ELR (cell line): Measurements from ENCODE around the gene CUBN.

Source experiments
- DNase-seq: peaks from one replicate; pipeline ENCODE4 v3.0.0-alpha.2; 2015; ENCODE audit warnings: low read depth

The CUBN gene

GRCh38 chr10:16952080-16952479 lies 177.5 kb downstream of the CUBN start:
- DNase-seq: no peak

- DNase-seq: peak; percentile 78
Measured at GRCh38 chr10:16950656-16951601, 178.7 kb downstream of the CUBN start.

- DNase-seq: no peak
Measured at GRCh38 chr10:16949816-16950215, 179.8 kb downstream of the CUBN start.

GRCh38 chr10:16948361-16948760 lies 181.2 kb downstream of the CUBN start:
- no peak for DNase-seq

- DNase-seq: no peak
Measured at GRCh38 chr10:16947069-16947468, 182.5 kb downstream of the CUBN start.

- DNase-seq: no peak
Measured at GRCh38 chr10:16945593-16945992, 184.0 kb downstream of the CUBN start.

GRCh38 chr10:16944986-16945385 lies 184.6 kb downstream of the CUBN start:
- DNase-seq: no peak

- peak; percentile 52 for DNase-seq
Measured at GRCh38 chr10:16944402-16944801, 185.2 kb downstream of the CUBN start.

- DNase-seq: peak; percentile 48
Measured at GRCh38 chr10:16943295-16944285, 186.0 kb downstream of the CUBN start.

GRCh38 chr10:16942381-16943078 lies 187.1 kb downstream of the CUBN start:
- DNase-seq: no peak

GRCh38 chr10:16941870-16942269 lies 187.7 kb downstream of the CUBN start:
- DNase-seq: peak; percentile 59

- DNase-seq: no peak
Measured at GRCh38 chr10:16941067-16941466, 188.5 kb downstream of the CUBN start.

GRCh38 chr10:16938952-16939351 lies 190.7 kb downstream of the CUBN start:
- no peak for DNase-seq

GRCh38 chr10:16934461-16934860 lies 195.2 kb downstream of the CUBN start:
- no peak for DNase-seq

GRCh38 chr10:16933783-16934182 lies 195.8 kb downstream of the CUBN start:
- DNase-seq: no peak

- DNase-seq: no peak
Measured at GRCh38 chr10:16931930-16932329, 197.7 kb downstream of the CUBN start.

GRCh38 chr10:16930540-16930939 lies 199.1 kb downstream of the CUBN start:
- DNase-seq: no peak

GRCh38 chr10:16929069-16929468 lies 200.5 kb downstream of the CUBN start:
- no peak for DNase-seq

- DNase-seq: no peak
Measured at GRCh38 chr10:16927546-16927945, 202.1 kb downstream of the CUBN start.

GRCh38 chr10:16923726-16924125 lies 205.9 kb downstream of the CUBN start:
- DNase-seq: no peak

GRCh38 chr10:16923309-16923708 lies 206.3 kb downstream of the CUBN start:
- no peak for DNase-seq
